Transverse colon (tissue), 4 donors: Measurements from ENCODE around the gene TNNC2. TPM values are rescaled to one million over a fixed set of nuclear protein-coding genes. Genes with fewer than 3 reads are reported as not detected.

Source experiments
- DNase-seq: peaks from one replicate; pipeline ENCODE4 v3.0.0-alpha.2; 2019
- H3K27ac ChIP-seq, 4 donors: fragments of 200-600 bp; sonication (generic); 2 replicates each; pipeline ENCODE4 v1.5.1; 2016 to 2018; ENCODE audit warnings: inconsistent platforms in 4 of 4
- H3K27me3 ChIP-seq: fragments of 200-600 bp; sonication (generic); 2 replicates; pipeline ENCODE4 v1.5.1; 2017; ENCODE audit warnings: inconsistent platforms
- H3K36me3 ChIP-seq, 4 donors: fragments of 200-600 bp; sonication (generic); 2 replicates each; pipeline ENCODE4 v1.5.1; 2017 to 2019; ENCODE audit warnings: inconsistent platforms in 4 of 4
- H3K4me1 ChIP-seq, 4 donors: fragments of 200-600 bp; sonication (generic); 2 replicates each; pipeline ENCODE4 v1.5.1; 2017 to 2020; ENCODE audit warnings: inconsistent platforms in 4 of 4
- H3K4me3 ChIP-seq, 4 donors: fragments of 200-600 bp; sonication (generic); 1 replicate in 1 of 4; 2 replicates in 3 of 4; pipeline versions ENCODE4 v1.5.1 to v1.6.1; 2017 to 2019; ENCODE audit warnings: inconsistent platforms in 4 of 4
- H3K9me3 ChIP-seq, 2 donors: fragments of 200-600 bp; sonication (generic); 2 replicates each; pipeline ENCODE4 v1.5.1; 2017 to 2019; ENCODE audit warnings: inconsistent platforms in 2 of 2
- EP300 ChIP-seq: sonication (generic); formaldehyde crosslinking; IDR thresholded peaks from one replicate; pipeline ENCODE4 v1.6.1; 2017; ENCODE audit warnings: antibody characterized with exemption, low read depth
- POLR2A ChIP-seq: fragments of 450-650 bp; IDR thresholded peaks from one replicate; pipeline ENCODE4 v1.6.1; 2016; ENCODE audit warnings: antibody characterized with exemption, mild to moderate bottlenecking, moderate library complexity
- POLR2AphosphoS5 ChIP-seq, 3 donors: sonication (generic); formaldehyde crosslinking; IDR thresholded peaks; one replicate each; pipeline ENCODE4 v1.6.1; 2016; ENCODE audit warnings: antibody characterized with exemption in 3 of 3
- WGBS, 2 donors: methylation state at CpG; one replicate each; pipeline ENCODE4 v1.1.5; 2018; ENCODE audit warnings: low coverage in 1 of 2; 5-methylcytosine and 5-hydroxymethylcytosine counted together
- in situ Hi-C, 4 donors: fragments of 200-750 bp; cut with MboI; loops; one replicate each; pipeline versions ENCODE4 v1.15.0 to v1.15.1; 2017; ENCODE audit warnings: low sequenced_read_pairs in 3 of 4, low pct_ligation_motif_present in 1 of 4, low pct_unique_long_range_greater_than_20kb in 1 of 4
- intact Hi-C: fragments of 100-400 bp; cut with DNase I; formaldehyde crosslinking; loops from one replicate; pipeline ENCODE4 v1.15.1; 2023; ENCODE audit warnings: low total_unique reads
- total RNA-seq, 4 donors: library from RNA; depleted of rRNA; stranded (reverse); fragments of >200 nt; gene quantifications; one replicate each; pipeline ENCODE4 v1.1.0, GENCODE V29; 2016
- TF ChIP-seq, protein P1 (sequence below), 5 experiments: fragments of 200-600 bp in 3 of 5; fragments of 450-650 bp in 2 of 5; sonication (generic) in 3 of 5; IDR thresholded peaks; 1 replicate in 2 of 5; 2 replicates in 3 of 5; pipeline ENCODE4 v1.5.1; 2016 to 2017; ENCODE audit warnings: antibody characterized with exemption in 5 of 5, inconsistent platforms in 3 of 5, mild to moderate bottlenecking in 2 of 5, moderate library complexity in 1 of 5

TNNC2 gene
- total RNA-seq, 4 donors from 2014 or later = 3.5 to 36.3 (median 4.6) TPM; not detected in 1

DNA sequence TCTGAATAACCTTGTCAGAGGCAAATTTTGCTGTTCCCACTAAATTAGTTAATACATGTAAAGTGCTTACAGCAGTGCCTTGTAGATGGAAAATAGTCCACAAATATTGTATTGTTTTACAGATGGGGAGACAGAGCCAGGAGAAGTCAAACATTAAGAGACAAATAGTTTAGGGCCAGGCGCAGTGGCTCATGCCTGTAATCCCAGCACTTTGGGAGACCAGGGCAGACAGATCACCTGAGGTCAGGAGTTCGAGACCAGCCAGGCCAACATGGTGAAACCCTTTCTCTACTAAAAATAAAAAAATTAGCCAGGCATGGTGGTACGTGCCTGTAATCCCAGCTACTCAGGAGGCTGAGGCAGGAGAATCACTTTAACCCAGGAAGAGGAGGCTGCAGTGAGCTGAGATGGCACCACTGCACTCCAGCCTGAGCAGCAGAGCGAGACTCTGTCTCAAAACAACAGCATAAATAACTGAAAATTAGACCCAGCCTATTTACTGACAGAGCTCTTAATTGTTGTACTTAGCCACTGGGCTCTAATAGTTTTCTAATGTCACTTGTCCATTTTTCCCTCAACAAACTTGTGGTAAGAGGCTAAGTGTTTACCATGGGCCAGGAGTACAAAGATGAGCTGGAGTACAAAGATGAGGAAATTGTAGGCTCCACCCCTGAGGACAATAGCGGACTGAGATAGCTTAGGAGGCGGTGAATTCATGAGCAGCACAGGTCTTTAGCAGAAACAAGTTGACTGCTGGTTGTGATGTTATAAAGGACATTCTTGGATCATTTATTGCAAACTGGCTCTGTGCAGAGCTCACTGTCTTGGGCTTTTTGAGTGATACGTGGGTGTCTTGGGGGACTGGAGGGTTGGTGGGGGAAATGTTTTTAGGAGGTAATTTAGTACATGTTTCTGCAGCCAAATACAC is 36.7 kb upstream of the TNNC2 start:
- Histone ChIP-seq H3K27me3 (no peaks in the 10 kb centered on the region), H3K4me1 (peaks cover 0 to 67% (median 21%) of the 10 kb centered on the region in 4 donors), H3K4me3 (no peak overlapping the region), H3K36me3 (no peaks in the 10 kb centered on the region), H3K9me3 (no peaks in the 10 kb centered on the region), H3K27ac (peak overlapping the region in 2 of 4 donors; percentile 5 to 53)
- TF ChIP-seq EP300 = no peak
- in situ Hi-C loops (no loop called here), intact Hi-C loops (no loop called here)
- no peak for DNase-seq
- 84 to 88% methylated on average over 4 to 7 of the region's 7 CpGs for WGBS, 2 donors

DNA sequence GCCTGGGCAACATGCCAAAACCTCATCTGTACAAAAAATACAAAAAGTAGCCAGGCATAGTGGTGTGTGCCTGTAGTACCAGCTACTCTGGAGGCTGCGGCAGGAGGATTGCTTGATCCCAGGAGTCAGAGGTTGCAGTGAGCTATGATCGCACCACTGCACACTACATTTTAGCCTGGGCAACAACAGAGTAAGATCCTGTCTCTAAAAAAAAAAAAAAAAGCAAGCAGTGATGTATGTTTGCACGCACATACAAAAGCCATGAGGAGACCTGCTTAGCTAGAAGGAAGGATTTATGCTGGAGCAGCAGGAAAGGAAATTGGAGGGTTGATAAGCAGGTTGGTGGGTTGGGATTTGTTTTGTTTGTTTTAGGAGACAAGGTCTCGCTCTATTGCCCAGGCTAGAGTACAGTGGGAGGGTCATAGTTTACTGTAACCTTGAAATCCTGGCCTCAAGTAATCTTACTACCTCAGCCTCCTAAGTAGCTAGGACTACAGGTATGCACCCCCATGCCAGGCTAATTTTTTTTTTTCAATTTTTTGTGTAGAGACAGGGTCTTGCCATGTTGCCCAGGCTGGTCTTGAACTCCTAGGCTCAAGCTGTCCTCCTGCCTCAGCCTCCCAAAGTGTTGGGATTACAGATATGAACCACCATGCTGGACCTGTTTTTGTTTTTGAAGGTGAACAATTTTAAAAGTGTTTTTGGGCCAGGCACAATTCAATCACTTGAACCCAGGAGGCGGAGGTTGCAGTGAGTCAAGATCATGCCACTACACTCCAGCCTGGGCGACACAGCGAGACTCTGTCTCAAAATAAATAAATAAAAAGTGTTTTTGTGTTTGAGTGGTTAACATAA is 34.3 kb upstream of the TNNC2 start:
- intact Hi-C loops = no loop called here

DNA sequence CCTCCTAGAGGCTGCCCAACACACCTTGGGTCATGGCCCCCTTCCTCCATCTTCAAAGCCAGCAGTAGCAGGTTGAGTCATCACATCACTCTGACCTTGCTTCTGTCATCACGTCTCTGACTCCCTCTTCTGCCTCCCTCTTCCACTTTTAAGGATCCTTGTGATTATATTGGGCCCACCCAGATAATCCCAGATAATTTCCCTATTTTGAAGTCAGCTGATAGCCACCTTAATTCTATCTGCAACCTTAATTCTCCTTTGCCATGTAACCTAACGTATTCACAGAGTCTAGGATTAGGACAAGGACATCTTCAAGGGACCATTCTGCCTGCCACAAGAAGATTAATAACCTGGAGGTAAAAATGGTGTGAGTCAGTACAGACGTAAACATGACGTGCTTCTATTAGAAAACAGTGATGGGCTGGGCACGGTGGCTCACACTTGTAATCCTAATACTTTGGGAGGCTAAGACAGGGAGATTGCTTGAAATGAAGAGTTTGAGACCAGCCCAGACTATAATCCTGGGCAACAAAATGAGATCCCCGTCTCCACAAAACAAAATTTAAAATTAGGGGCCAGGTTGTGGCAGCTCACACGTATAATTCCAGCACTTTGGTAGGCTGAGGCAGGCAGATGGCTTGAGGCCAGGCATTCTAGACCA is 33.6 kb upstream of the TNNC2 start:
- peak overlapping the region; percentile 52 to 63 (median 58) for H3K27ac ChIP-seq
- intact Hi-C loops (no loop called here), in situ Hi-C loops (no loop called here)
- H3K4me3 ChIP-seq = no peak overlapping the region
- H3K36me3 ChIP-seq = no peaks in the 10 kb centered on the region
- H3K9me3 ChIP-seq = no peaks in the 10 kb centered on the region
- TF ChIP-seq POLR2A (no peak), EP300 (no peak), POLR2AphosphoS5 (IDR thresholded peaks at IDR 0.05) (no peak)
- TF ChIP-seq, protein P1, sequence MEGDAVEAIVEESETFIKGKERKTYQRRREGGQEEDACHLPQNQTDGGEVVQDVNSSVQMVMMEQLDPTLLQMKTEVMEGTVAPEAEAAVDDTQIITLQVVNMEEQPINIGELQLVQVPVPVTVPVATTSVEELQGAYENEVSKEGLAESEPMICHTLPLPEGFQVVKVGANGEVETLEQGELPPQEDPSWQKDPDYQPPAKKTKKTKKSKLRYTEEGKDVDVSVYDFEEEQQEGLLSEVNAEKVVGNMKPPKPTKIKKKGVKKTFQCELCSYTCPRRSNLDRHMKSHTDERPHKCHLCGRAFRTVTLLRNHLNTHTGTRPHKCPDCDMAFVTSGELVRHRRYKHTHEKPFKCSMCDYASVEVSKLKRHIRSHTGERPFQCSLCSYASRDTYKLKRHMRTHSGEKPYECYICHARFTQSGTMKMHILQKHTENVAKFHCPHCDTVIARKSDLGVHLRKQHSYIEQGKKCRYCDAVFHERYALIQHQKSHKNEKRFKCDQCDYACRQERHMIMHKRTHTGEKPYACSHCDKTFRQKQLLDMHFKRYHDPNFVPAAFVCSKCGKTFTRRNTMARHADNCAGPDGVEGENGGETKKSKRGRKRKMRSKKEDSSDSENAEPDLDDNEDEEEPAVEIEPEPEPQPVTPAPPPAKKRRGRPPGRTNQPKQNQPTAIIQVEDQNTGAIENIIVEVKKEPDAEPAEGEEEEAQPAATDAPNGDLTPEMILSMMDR (IDR thresholded peaks at IDR 0.05) = no peak
- DNase-seq = no peak
- H3K27me3 ChIP-seq = no peaks in the 10 kb centered on the region
- H3K4me1 ChIP-seq = peaks cover 7 to 65% (median 34%) of the 10 kb centered on the region in 4 donors
- 66 to 68% methylated on average over 6 to 7 of the region's 7 CpGs for WGBS, 2 donors

More for the DNA sequence above, 34.3 kb upstream of the TNNC2 start:
- WGBS, 2 donors = 69 to 83% methylated on average over 6 to 7 of the region's 7 CpGs
- TF ChIP-seq POLR2AphosphoS5 (IDR thresholded peaks at IDR 0.05) = no peak
- TF ChIP-seq, protein P1 (IDR thresholded peaks at IDR 0.05) = no peak
- peak overlapping the region; percentile 52 to 63 (median 58) for H3K27ac ChIP-seq
- H3K27me3 ChIP-seq = no peaks in the 10 kb centered on the region
- H3K9me3 ChIP-seq = no peaks in the 10 kb centered on the region
- H3K4me1 ChIP-seq = peaks cover 0 to 64% (median 30%) of the 10 kb centered on the region in 4 donors
- no peak overlapping the region for H3K4me3 ChIP-seq
- in situ Hi-C loops = no loop called here
- H3K36me3 ChIP-seq = no peaks in the 10 kb centered on the region
- DNase-seq = no peak

DNA sequence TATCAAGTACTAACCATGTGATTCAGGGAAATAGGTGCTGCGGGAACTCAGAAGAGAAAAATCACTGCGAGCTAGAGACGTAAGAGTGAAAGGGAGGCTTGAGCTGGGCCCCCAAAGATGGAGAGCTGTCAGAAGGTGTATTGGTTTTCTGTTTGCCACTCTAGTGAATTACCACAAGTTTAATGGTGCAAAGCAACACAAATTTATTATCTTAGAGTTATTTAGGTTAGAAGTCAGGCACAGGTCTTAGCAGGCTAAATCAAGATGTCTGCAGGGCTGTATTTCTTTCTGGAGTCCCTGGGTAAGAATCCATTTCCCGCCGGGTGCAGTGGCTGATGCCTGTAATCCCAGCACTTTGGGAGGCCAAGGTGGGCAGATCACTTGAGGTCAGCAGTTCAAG is 32.8 kb upstream of the TNNC2 start:
- in situ Hi-C loops (no loop called here), intact Hi-C loops (no loop called here)
- TF ChIP-seq POLR2AphosphoS5 (IDR thresholded peaks at IDR 0.05) = no peak
- TF ChIP-seq, protein P1 (IDR thresholded peaks at IDR 0.05) = no peak
- TF ChIP-seq EP300 = no peak
- TF ChIP-seq POLR2A = no peak
- Histone ChIP-seq H3K36me3 (no peaks in the 10 kb centered on the region), H3K9me3 (no peaks in the 10 kb centered on the region), H3K4me1 (peaks cover 13 to 73% (median 36%) of the 10 kb centered on the region in 4 donors), H3K27ac (no peak overlapping the region), H3K4me3 (no peak overlapping the region), H3K27me3 (no peaks in the 10 kb centered on the region)
- WGBS, 2 donors = 95 to 98% methylated on average over 3 to 5 of the region's 5 CpGs
- no peak for DNase-seq
